HCT116 (cell line): ENCODE data around the gene CPNE7. TPM values are rescaled to one million over a fixed set of nuclear protein-coding genes. Genes with fewer than 3 reads are reported as not detected.
A peak's percentile ranks its signal among the peaks of the same experiment; 100 is the strongest.

ENCODE experiments used
- ATAC-seq: fragments of 200-7000 bp; cut with Tn5 transposase; 2 replicates; pipeline ENCODE4 v1.9.1; 2020; ENCODE audit warnings: mild to moderate bottlenecking, moderate library complexity
- BruUV-seq: library from RNA; stranded (reverse); fragments of 400-500 nt; replicated peaks from 2 replicates; lab custom pipeline; 2021; lab: Mats Ljungman, UMichigan
- CTCF ChIA-PET: fragments of 300-600 bp; sonication (Branson Sonifier 250); formaldehyde crosslinking; loops from one replicate; lab custom pipeline; 2021; ENCODE audit warnings: antibody characterized with exemption; lab: Charles Lee
- POLR2A ChIA-PET: fragments of 300-600, 350-600 bp; sonication (Branson Sonifier 250); formaldehyde crosslinking; loops from one replicate; lab custom pipeline; 2021; ENCODE audit warnings: antibody characterized with exemption; lab: Charles Lee
- RAD21 ChIA-PET, 2 experiments: fragments of 300-600 bp; sonication (Branson Sonifier 250); formaldehyde crosslinking; loops; one replicate each; lab custom pipeline; 2023; ENCODE audit warnings: low total read pairs in 2 of 2; ENCODE audit not compliant: uncharacterized antibody in 2 of 2, unreplicated experiment in 2 of 2, low non-redundant PET in 1 of 2; lab: Charles Lee
- DNase-seq: peaks from one replicate; pipeline ENCODE4 v3.0.0-alpha.2; 2010; ENCODE audit warnings: low read depth, low spot score
- H2AFZ ChIP-seq: fragments of 200-600 bp; shearing (Covaris generic), sonication (generic); 2 replicates; pipeline ENCODE4 v1.6.1; 2017; ENCODE audit warnings: low read depth, mixed run types, mixed read lengths, antibody characterized with exemption, low read length; ENCODE audit not compliant: poor library complexity, severe bottlenecking
- H3K27ac ChIP-seq: 2 replicates; pipeline ENCODE4 v1.5.1; 2012; ENCODE audit warnings: low read depth, low read length
- H3K27me3 ChIP-seq: fragments of 200-600 bp; sonication (generic); 2 replicates; pipeline ENCODE4 v1.6.1; 2016; ENCODE audit warnings: mixed run types, low read length, mixed read lengths; ENCODE audit not compliant: insufficient read depth
- H3K36me3 ChIP-seq, 2 experiments: fragments of 200-500 bp in 1 of 2; fragments of 200-600 bp in 1 of 2; sonication (Bioruptor generic) in 1 of 2; sonication (generic) in 1 of 2; 2 replicates each; pipeline versions ENCODE4 v1.5.1 to v1.6.1; 2014 to 2016; ENCODE audit warnings: low read length in 2 of 2, inconsistent platforms in 1 of 2, mixed read lengths in 1 of 2, mixed run types in 1 of 2; ENCODE audit not compliant: insufficient read depth in 2 of 2, control insufficient read depth in 1 of 2
- H3K4me1 ChIP-seq, 2 experiments: fragments of 200-600 bp in 1 of 2; sonication (generic) in 1 of 2; 2 replicates each; pipeline versions ENCODE4 v1.5.1 to v1.6.1; 2012 to 2017; ENCODE audit warnings: low read length in 2 of 2, inconsistent platforms in 1 of 2, mild to moderate bottlenecking in 1 of 2, mixed read lengths in 1 of 2, mixed run types in 1 of 2, moderate library complexity in 1 of 2; ENCODE audit not compliant: insufficient read depth in 2 of 2, control insufficient read depth in 1 of 2
- H3K4me2 ChIP-seq: fragments of 200-600 bp; sonication (generic); 2 replicates; pipeline ENCODE4 v1.6.1; 2017; ENCODE audit warnings: mixed run types, low read length, mixed read lengths
- H3K4me3 ChIP-seq, 2 experiments: fragments of 200-600 bp in 1 of 2; sonication (generic) in 1 of 2; replicated peaks in 1 of 2; 2 replicates each; pipeline ENCODE4 v1.5.1; 2011 to 2016; ENCODE audit warnings: low read length in 2 of 2, control low read depth in 1 of 2, low read depth in 1 of 2, mild to moderate bottlenecking in 1 of 2, mixed read lengths in 1 of 2, mixed run types in 1 of 2
- H3K79me2 ChIP-seq: fragments of 200-600 bp; sonication (generic); 2 replicates; pipeline ENCODE4 v1.6.1; 2017; ENCODE audit warnings: mild to moderate bottlenecking, mixed run types, low read length, moderate library complexity, mixed read lengths; ENCODE audit not compliant: insufficient read depth
- H3K9ac ChIP-seq: fragments of 200-600 bp; sonication (generic); 2 replicates; pipeline ENCODE4 v1.6.1; 2016; ENCODE audit warnings: low read length, mixed read lengths
- H3K9me2 ChIP-seq: fragments of 200-600 bp; sonication (generic), shearing (Covaris generic); 2 replicates; pipeline ENCODE4 v1.6.1; 2017; ENCODE audit warnings: mixed run types, mild to moderate bottlenecking, moderate library complexity; ENCODE audit not compliant: insufficient read depth
- H3K9me3 ChIP-seq, 2 experiments: fragments of 200-500 bp in 1 of 2; fragments of 200-600 bp in 1 of 2; sonication (Bioruptor generic) in 1 of 2; sonication (generic) in 1 of 2; 2 replicates each; pipeline ENCODE4 v1.6.1; 2014 to 2017; ENCODE audit warnings: low read length in 2 of 2, mixed read lengths in 2 of 2, inconsistent platforms in 1 of 2, low read depth in 1 of 2, mild to moderate bottlenecking in 1 of 2, mixed run types in 1 of 2, moderate library complexity in 1 of 2; ENCODE audit not compliant: control insufficient read depth in 1 of 2, insufficient read depth in 1 of 2
- H4K20me1 ChIP-seq: fragments of 200-600 bp; sonication (generic), shearing (Covaris generic); 2 replicates; pipeline ENCODE4 v1.6.1; 2017; ENCODE audit warnings: mixed run types, mild to moderate bottlenecking, moderate library complexity; ENCODE audit not compliant: insufficient read depth
- CEBPB ChIP-seq: IDR thresholded peaks from 2 replicates; pipeline ENCODE4 v1.6.1; 2012; ENCODE audit warnings: low read depth
- EGR1 ChIP-seq: IDR thresholded peaks from 2 replicates; pipeline ENCODE4 v1.6.1; 2012; ENCODE audit warnings: low read depth
- ELF1 ChIP-seq: IDR thresholded peaks from 2 replicates; pipeline ENCODE4 v1.6.1; 2012; ENCODE audit warnings: low read depth, borderline replicate concordance
- EZH2 ChIP-seq: fragments of 200-600 bp; sonication (generic); IDR thresholded peaks from 2 replicates; pipeline ENCODE4 v1.6.1; 2017; ENCODE audit warnings: antibody characterized with exemption, mixed run types
- EZH2phosphoT487 ChIP-seq: fragments of 200-600 bp; IDR thresholded peaks from 2 replicates; pipeline ENCODE4 v1.6.1; 2018; ENCODE audit warnings: antibody characterized with exemption, borderline replicate concordance
- JUND ChIP-seq: IDR thresholded peaks from 2 replicates; pipeline ENCODE4 v1.6.1; 2012
- MAX ChIP-seq: IDR thresholded peaks from 2 replicates; pipeline ENCODE4 v1.6.1; 2012
- POLR2A ChIP-seq: IDR thresholded peaks from 2 replicates; pipeline ENCODE4 v1.7.0; 2011; ENCODE audit warnings: borderline replicate concordance; ENCODE audit not compliant: insufficient read depth, insufficient read length; ENCODE audit errors: extremely low read depth
- REST ChIP-seq: IDR thresholded peaks from 2 replicates; pipeline ENCODE4 v1.6.1; 2012; ENCODE audit warnings: low read depth
- SP1 ChIP-seq: IDR thresholded peaks from 2 replicates; pipeline ENCODE4 v1.6.1; 2012; ENCODE audit warnings: low read depth
- SRF ChIP-seq: IDR thresholded peaks from 2 replicates; pipeline ENCODE4 v1.6.1; 2012; ENCODE audit warnings: low read depth
- ZBTB33 ChIP-seq: IDR thresholded peaks from 2 replicates; pipeline ENCODE4 v1.6.1; 2011; ENCODE audit warnings: mild to moderate bottlenecking, low read length, moderate library complexity; ENCODE audit not compliant: insufficient replicate concordance; ENCODE audit errors: extremely low read depth
- ZFX ChIP-seq: fragments of 450-650 bp; IDR thresholded peaks from 2 replicates; pipeline ENCODE4 v1.6.1; 2017
- intact Hi-C: fragments of 100-400 bp; cut with micrococcal nuclease; formaldehyde crosslinking; loops from 2 replicates; pipeline ENCODE4 v1.10.0; 2022
- total RNA-seq: library from RNA; stranded (reverse); gene quantifications from one replicate; pipeline ENCODE4 v1.2.1, GENCODE V29; 2021; ENCODE audit not compliant: unreplicated experiment
- TF ChIP-seq, protein P1 (sequence below): IDR thresholded peaks from 2 replicates; pipeline ENCODE4 v1.6.1; 2012

The CPNE7 gene
- total RNA-seq, 1 experiment from 2014 or later = 201 TPM

- no TSS peak for BruUV-seq
- ChIA-PET RAD21 (no interaction called here), POLR2A (no interaction called here), CTCF (no interaction called here)
- Histone ChIP-seq H2AFZ (no peak overlapping the region), H3K4me1 (peaks cover 10 to 31% of the 10 kb centered on the region in 2 experiments), H3K4me2 (no peak overlapping the region), H3K36me3 (peaks cover 20 to 69% of the 10 kb centered on the region in 2 experiments), H3K9ac (no peak overlapping the region), H3K79me2 (peaks cover 29% of the 10 kb centered on the region), H3K27me3 (no peaks in the 10 kb centered on the region), H3K9me3 (no peaks in the 10 kb centered on the region; a peak in 1 of 4 replicates), H3K9me2 (no peaks in the 10 kb centered on the region), H4K20me1 (no peaks in the 10 kb centered on the region; the same call in 1 of the 2 replicates), H3K4me3 (no peak overlapping the region), H3K27ac (peak overlapping the region; percentile 50; the same call in 1 of the 2 replicates)
- no peak for ATAC-seq
- TF ChIP-seq ZFX = no peak
- intact Hi-C loops = no loop called here
- no peak for DNase-seq
Observed at GRCh38 chr16:89586218-89586617, 10.7 kb downstream of the CPNE7 start.

- Histone ChIP-seq H2AFZ (no peak overlapping the region), H4K20me1 (no peaks in the 10 kb centered on the region; the same call in 1 of the 2 replicates), H3K9ac (no peak overlapping the region), H3K9me2 (no peaks in the 10 kb centered on the region), H3K79me2 (peaks cover 24% of the 10 kb centered on the region), H3K36me3 (peaks cover 16 to 65% of the 10 kb centered on the region in 2 experiments), H3K4me1 (peaks cover 4 to 24% of the 10 kb centered on the region in 2 experiments), H3K9me3 (no peaks in the 10 kb centered on the region; a peak in 1 of 4 replicates), H3K4me2 (peak overlapping the region; percentile 38; the same call in 1 of the 2 replicates), H3K27me3 (no peaks in the 10 kb centered on the region), H3K4me3 (no peak overlapping the region), H3K27ac (peak overlapping the region; percentile 50)
- ATAC-seq (peak; percentile 48), DNase-seq (no peak)
- ChIA-PET POLR2A (no interaction called here), RAD21 (no interaction called here), CTCF (no interaction called here)
- BruUV-seq = no TSS peak
- TF ChIP-seq, protein P1, sequence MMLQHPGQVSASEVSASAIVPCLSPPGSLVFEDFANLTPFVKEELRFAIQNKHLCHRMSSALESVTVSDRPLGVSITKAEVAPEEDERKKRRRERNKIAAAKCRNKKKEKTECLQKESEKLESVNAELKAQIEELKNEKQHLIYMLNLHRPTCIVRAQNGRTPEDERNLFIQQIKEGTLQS = no peak
- TF ChIP-seq REST (no peak), CEBPB (no peak), JUND (no peak), EZH2 (no peak), POLR2A (no peak), SP1 (no peak), MAX (no peak), EZH2phosphoT487 (no peak), EGR1 (no peak; the same call in 1 of the 2 replicates), ZBTB33 (no peak), SRF (no peak), ZFX (no peak), ELF1 (no peak)
- intact Hi-C loops = no loop called here
Observed at GRCh38 chr16:89586853-89587252, 11.3 kb downstream of the CPNE7 start.
